Measurements from ENCODE around the gene CHRNG.

CHRNG gene

GRCh38 chr2:232505856-232506255, 33.6 kb upstream of the CHRNG start:
- DNase-seq (ENCODE audit: low read depth): no peak
- no peak overlapping the region for H3K4me3 ChIP-seq (replicated peaks; ENCODE audit: low read depth, low read length)
- no peak for TF ChIP-seq CTCF (IDR thresholded peaks at IDR 0.05; ENCODE audit: low read length, missing control alignments)

- H3K4me3 ChIP-seq (replicated peaks; ENCODE audit: low read depth, low read length): no peak overlapping the region
- TF ChIP-seq CTCF (IDR thresholded peaks at IDR 0.05; ENCODE audit: low read length, missing control alignments): no peak
- no peak for DNase-seq (ENCODE audit: low read depth)
Observed at GRCh38 chr2:232506709-232507108, 32.8 kb upstream of the CHRNG start.

GRCh38 chr2:232508251-232508650, 31.2 kb upstream of the CHRNG start:
- no peak for DNase-seq (ENCODE audit: low read depth)
- no peak for TF ChIP-seq CTCF (IDR thresholded peaks at IDR 0.05; ENCODE audit: low read length, missing control alignments)
- H3K4me3 ChIP-seq (replicated peaks; ENCODE audit: low read depth, low read length): no peak overlapping the region

GRCh38 chr2:232511336-232511890, 28.1 kb upstream of the CHRNG start:
- no peak for DNase-seq (ENCODE audit: low read depth)
- TF ChIP-seq CTCF (IDR thresholded peaks at IDR 0.05; ENCODE audit: low read length, missing control alignments): no peak
- no peak overlapping the region for H3K4me3 ChIP-seq (replicated peaks; ENCODE audit: low read depth, low read length)

- no peak overlapping the region for H3K4me3 ChIP-seq (replicated peaks; ENCODE audit: low read depth, low read length)
- no peak for DNase-seq (ENCODE audit: low read depth)
- no peak for TF ChIP-seq CTCF (IDR thresholded peaks at IDR 0.05; ENCODE audit: low read length, missing control alignments)
Observed at GRCh38 chr2:232512602-232513001, 26.9 kb upstream of the CHRNG start.

GRCh38 chr2:232513353-232513752, 26.1 kb upstream of the CHRNG start:
- H3K4me3 ChIP-seq (replicated peaks; ENCODE audit: low read depth, low read length): no peak overlapping the region
- no peak for TF ChIP-seq CTCF (IDR thresholded peaks at IDR 0.05; ENCODE audit: low read length, missing control alignments)
- no peak for DNase-seq (ENCODE audit: low read depth)

- no peak overlapping the region for H3K4me3 ChIP-seq (replicated peaks; ENCODE audit: low read depth, low read length)
- no peak for DNase-seq (ENCODE audit: low read depth)
- no peak for TF ChIP-seq CTCF (IDR thresholded peaks at IDR 0.05; ENCODE audit: low read length, missing control alignments)
Observed at GRCh38 chr2:232515639-232516038, 23.9 kb upstream of the CHRNG start.
